Ureter (tissue), 1 donor: ENCODE results near the gene TRIOBP. TPM values are rescaled to one million over a fixed set of nuclear protein-coding genes. Genes with fewer than 3 reads are reported as not detected.

ENCODE experiments used
- DNase-seq: peaks from one replicate; pipeline ENCODE4 v3.0.0-alpha.2; 2020; ENCODE audit warnings: low spot score
- total RNA-seq: library from RNA; stranded (reverse); gene quantifications from one replicate; pipeline ENCODE4 v1.2.4, GENCODE V29; 2023
- donor health status: DM: yes; HTN: yes; CAD: no.

TRIOBP gene
- total RNA-seq, 1 donor from 2014 or later, result 108 TPM

GRCh38 chr22:37749226-37749625, 52.4 kb downstream of the TRIOBP start:
- DNase-seq, result peak; percentile 72

- peak; percentile 87 for DNase-seq
Measured at GRCh38 chr22:37749831-37750595, 53.2 kb downstream of the TRIOBP start.

GRCh38 chr22:37750596-37751162, 53.8 kb downstream of the TRIOBP start:
- DNase-seq, result no peak

- DNase-seq, result no peak
Measured at GRCh38 chr22:37751449-37752188, 54.8 kb downstream of the TRIOBP start.

GRCh38 chr22:37752189-37753087, 55.6 kb downstream of the TRIOBP start:
- peak; percentile 89 for DNase-seq

GRCh38 chr22:37753746-37754145, 56.9 kb downstream of the TRIOBP start:
- no peak for DNase-seq

- DNase-seq, result no peak
Measured at GRCh38 chr22:37757663-37758062, 60.8 kb downstream of the TRIOBP start.

GRCh38 chr22:37758694-37759093, 61.8 kb downstream of the TRIOBP start:
- DNase-seq, result no peak

- no peak for DNase-seq
Measured at GRCh38 chr22:37759281-37759680, 62.4 kb downstream of the TRIOBP start.

GRCh38 chr22:37760152-37760551, 63.3 kb downstream of the TRIOBP start:
- no peak for DNase-seq

GRCh38 chr22:37762389-37762836, 65.6 kb downstream of the TRIOBP start:
- DNase-seq, result no peak

- no peak for DNase-seq
Measured at GRCh38 chr22:37763012-37763411, 66.2 kb downstream of the TRIOBP start.

- no peak for DNase-seq
Measured at GRCh38 chr22:37763652-37764051, 66.8 kb downstream of the TRIOBP start.

- no peak for DNase-seq
Measured at GRCh38 chr22:37764622-37765021, 67.8 kb downstream of the TRIOBP start.

- no peak for DNase-seq
Measured at GRCh38 chr22:37765498-37765897, 68.7 kb downstream of the TRIOBP start.

GRCh38 chr22:37765953-37766576, 69.2 kb downstream of the TRIOBP start:
- no peak for DNase-seq

- no peak for DNase-seq
Measured at GRCh38 chr22:37768273-37768672, 71.4 kb downstream of the TRIOBP start.

- DNase-seq, result no peak
Measured at GRCh38 chr22:37769056-37769455, 72.2 kb downstream of the TRIOBP start.

GRCh38 chr22:37771081-37771480, 74.2 kb downstream of the TRIOBP start:
- DNase-seq, result no peak

GRCh38 chr22:37771702-37772427, 75.0 kb downstream of the TRIOBP start:
- no peak for DNase-seq

- no peak for DNase-seq
Measured at GRCh38 chr22:37774728-37775127, 77.9 kb downstream of the TRIOBP start.
